ENCODE measurements around the gene TBX21. TPM values are rescaled to one million over a fixed set of nuclear protein-coding genes. Genes with fewer than 3 reads are reported as not detected.
"Not testable (repeated sequence)": the region's sequence is repeated elsewhere in the genome, so short reads cannot be mapped to it uniquely, and the experiment has no call there.

TBX21 gene
- total RNA-seq, 1 donor from 2014 or later = not detected

DNA sequence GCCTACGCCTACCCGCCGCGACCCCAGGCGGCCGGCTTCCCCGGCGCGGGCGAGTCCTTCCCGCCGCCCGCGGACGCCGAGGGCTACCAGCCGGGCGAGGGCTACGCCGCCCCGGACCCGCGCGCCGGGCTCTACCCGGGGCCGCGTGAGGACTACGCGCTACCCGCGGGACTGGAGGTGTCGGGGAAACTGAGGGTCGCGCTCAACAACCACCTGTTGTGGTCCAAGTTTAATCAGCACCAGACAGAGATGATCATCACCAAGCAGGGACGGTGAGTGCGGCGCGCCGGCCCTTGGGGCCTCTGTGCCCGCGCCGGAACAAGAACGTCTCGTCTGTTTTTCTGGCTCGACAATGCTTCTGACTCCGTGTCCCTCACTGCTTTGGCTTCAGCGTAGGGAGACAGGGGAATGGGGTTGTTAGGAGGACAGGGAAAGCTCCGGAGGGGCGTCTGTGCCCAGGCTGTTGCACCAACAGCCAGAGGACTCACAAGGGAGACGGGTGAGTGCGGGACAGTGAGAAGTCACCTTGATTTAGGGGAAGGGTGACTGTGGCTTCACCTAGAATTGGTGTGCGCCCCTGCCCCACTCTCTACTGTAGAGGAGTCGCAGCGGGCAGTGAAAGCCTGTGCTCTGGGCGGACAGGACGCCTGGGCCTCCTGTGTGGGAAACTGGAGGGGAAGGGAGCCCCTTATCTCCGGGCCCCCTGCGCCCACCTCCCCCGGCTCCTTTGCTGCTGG, 806 bp downstream of the TBX21 start:
- no peak for DNase-seq

GRCh38 chr17:47735139-47735464, 2.1 kb downstream of the TBX21 start:
- no peak for DNase-seq

GRCh38 chr17:47735536-47736011, 2.5 kb downstream of the TBX21 start:
- no peak for DNase-seq

- DNase-seq = no peak
Measured at GRCh38 chr17:47736501-47737495, 3.8 kb downstream of the TBX21 start.

- DNase-seq = no peak
Measured at GRCh38 chr17:47738178-47738577, 5.1 kb downstream of the TBX21 start.

DNA sequence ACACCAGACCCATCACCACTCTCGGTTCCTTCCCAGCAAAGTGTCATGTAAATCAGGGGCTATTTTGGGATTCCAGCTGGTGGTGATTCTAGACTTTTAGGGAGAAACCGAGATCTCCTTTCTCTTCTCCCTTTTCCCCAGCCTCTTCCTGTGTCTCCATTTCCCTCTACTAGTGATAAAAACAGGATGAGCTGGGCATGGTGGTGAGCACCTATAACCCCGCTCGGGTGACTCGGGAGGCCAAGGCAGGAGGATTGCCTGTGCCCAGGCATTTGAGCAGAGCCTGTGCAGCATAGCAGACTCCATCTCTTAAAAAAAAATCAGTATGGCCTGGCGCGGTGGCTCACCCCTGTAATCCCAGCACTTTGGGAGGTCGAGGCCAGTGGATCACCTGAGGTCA, 6.1 kb downstream of the TBX21 start:
- DNase-seq = no peak

GRCh38 chr17:47739945-47740344, 6.9 kb downstream of the TBX21 start:
- DNase-seq = not testable (repeated sequence)

DNA sequence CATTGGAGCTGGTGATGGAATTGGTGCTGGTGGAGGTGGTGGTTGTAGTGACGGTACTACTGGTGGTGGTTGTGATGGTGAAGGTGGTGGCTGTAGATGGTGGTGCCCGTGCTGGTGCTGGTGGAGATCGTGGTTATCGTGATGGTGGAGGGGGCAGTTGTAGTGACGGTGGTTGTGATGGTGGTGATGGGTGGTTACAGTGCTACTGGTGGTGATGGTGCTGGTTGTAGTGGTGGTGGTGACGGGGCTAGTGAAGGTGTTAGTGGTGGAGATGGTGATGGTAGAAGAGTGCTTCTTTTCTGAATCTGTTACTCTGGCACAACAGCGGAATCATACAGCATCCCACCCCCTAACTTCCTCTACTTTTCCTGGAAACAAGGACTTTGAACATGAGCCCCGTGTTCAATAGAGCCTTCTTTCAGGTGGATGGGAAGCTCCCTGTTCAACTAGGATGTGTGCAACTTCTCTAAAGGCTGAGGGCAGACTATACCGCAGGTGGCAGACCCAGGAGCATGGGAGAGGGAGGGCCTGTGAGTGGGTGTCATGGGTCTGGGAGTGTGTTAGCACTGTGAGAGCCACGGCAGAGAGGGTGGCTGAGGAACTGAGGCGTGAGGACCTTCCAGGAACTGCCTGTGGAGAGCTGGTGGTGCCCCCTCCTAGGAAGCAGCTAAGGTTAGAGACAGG, 8.2 kb downstream of the TBX21 start:
- DNase-seq = no peak

DNA sequence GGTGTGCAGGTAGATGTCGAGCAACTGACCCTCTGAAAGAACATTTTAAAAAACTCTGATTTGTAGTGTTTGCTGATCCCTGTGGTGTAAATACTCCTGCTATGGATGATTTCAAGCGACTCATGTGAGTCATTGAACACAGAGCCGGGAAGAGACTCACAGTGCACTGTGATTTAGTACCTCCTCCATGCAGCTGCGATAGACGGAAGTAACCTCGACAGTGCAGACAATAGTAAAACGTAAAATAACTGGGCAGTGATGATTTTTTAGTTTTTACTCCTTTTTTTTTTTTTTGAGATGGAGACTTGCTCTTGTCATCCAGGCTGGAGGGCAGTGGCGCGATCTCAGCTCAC, 8.7 kb downstream of the TBX21 start:
- no peak for DNase-seq

- peak; percentile 62 for DNase-seq
Measured at GRCh38 chr17:47742319-47743181, 9.5 kb downstream of the TBX21 start.

- DNase-seq = no peak
Measured at GRCh38 chr17:47744168-47745036, 11.4 kb downstream of the TBX21 start.

- no peak for DNase-seq
Measured at GRCh38 chr17:47745037-47745380, 12.0 kb downstream of the TBX21 start.

DNA sequence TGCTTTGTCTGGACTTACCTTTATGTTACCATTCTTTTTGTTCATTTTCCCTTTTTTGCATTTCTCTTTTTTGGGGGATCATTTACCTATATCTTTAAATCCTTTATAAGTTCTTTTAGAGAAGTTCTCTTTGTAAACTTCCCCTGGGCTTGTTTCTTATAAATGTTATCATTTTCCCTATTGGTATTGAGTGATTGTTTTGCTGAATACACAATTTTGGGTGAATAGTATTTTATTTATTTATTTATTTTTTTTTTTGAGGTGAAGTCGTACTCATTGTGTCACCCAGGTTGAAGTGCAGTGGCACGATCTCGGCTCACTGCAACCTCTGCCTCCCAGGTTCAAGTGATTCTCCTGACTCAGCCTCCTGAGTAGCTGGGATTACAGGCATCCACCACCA, 18.4 kb downstream of the TBX21 start:
- no peak for DNase-seq

DNA sequence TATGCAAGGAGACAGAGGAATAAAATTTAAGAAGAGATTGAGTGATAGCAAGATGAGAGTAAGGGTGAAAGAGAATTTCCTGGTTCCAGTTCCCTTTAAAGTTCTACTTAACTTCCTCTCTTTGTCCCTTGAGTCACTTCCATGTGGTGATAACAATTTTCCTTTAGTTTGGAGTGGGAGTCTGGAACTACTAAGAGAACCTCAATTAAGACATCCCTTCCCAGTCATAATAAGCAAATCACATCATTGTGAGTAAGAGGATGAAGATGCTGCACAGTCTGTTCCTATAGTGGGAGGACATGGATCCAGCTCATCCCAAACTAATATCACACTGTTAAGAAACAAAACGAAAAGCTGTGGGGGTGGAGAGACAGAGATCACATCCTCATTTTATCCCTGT, 24.4 kb downstream of the TBX21 start:
- no peak for DNase-seq

DNA sequence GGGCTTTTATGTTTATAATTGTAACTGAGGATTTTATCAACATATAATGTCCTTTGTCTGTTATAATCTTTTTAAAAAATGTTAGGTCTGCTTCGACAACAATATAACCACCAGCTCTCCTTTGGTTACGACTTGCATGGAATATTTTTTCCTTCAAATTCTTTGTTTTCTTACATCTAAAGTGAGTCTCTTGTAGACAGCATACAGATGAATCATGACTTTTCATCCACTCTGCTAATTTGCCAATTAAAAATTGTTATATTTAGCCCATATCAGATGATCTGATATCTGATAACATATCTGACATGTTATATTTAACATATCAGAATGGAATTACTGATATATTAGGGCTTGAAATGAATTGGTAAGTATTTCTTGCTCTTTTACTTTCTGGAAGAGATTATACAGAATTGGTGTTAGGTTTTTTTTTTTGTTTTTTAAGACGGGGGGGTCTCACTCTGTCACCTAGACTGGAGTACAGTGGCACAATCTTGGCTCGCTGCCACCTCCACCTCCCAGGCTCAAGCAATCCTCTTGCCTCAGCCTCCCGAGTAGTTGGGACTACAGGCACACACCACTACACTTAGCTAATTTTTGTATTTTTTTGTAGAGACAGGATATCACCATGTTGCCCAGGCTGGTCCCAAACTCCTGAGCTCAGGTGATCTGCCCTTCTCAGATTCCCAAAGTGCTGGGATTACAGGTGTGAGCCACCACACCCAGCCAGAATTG, 27.5 kb downstream of the TBX21 start:
- no peak for DNase-seq

DNA sequence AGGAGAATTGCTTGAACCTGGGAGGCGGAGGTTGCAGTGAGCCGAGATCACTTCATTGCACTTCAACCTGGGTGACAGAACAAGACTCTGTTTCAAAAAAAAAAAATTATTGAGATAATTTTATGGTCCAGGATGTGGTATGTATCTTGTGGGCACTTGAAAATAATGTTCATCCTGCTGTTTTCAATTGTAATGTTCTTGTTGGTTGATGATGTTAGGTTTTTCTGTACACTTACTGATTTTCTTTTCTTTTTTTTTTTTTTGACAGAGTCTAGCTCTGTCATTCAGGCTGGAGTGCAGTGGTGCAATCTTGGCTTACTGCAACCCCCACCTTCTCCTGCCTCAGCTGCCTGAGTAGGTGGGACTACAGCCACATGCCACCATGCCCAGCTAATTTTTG, 29.7 kb downstream of the TBX21 start:
- no peak for DNase-seq

DNA sequence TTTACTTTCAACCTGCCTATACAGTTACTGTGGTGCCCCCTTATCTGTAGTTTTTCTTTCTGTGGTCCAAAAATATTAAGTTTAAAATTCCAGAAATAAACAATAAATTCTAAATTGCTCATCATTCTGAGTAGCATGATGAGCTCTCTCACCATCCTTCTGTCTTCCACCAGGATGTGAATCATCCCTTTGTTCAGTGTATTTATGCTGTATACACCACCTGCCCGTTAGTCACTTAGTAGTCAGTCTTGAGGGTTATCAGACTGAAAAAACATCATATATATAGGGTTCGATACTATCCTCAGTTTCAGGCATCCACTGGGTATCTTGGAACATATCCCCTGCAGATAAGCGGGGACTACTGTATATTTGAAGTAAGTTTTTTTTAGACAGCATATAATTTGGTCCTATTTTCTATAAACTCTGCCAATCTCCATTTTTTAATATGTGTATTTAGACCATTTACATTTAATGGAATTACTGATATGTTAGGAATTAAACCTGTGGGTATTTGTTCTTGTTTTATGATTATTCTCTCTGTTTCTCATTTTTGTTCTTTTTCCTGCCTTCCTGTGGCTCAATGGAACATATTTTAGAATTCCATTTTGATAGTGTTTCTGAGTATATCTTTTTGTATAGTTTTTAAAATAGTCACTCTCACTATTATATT, 31.0 kb downstream of the TBX21 start:
- no peak for DNase-seq

GRCh38 chr17:47773649-47774048, 40.6 kb downstream of the TBX21 start:
- DNase-seq = not testable (repeated sequence)

GRCh38 chr17:47774331-47774730, 41.3 kb downstream of the TBX21 start:
- no peak for DNase-seq
